Upper lobe of left lung (tissue), 6 donors: ENCODE data around the gene HOXD10. TPM values are rescaled to one million over a fixed set of nuclear protein-coding genes. Genes with fewer than 3 reads are reported as not detected.
A peak's percentile ranks its signal among the peaks of the same experiment; 100 is the strongest.

ENCODE experiments used
- ATAC-seq, 2 donors: fragments of 200-7000 bp; cut with Tn5 transposase; one replicate each; pipeline ENCODE4 v1.9.1; 2022; ENCODE audit warnings: mild to moderate bottlenecking in 2 of 2, moderate library complexity in 2 of 2; ENCODE audit not compliant: low FRiP score in 2 of 2
- DNase-seq, 2 donors: peaks; one replicate each; pipeline ENCODE4 v3.0.0-alpha.2; 2019 to 2020
- H3K27ac ChIP-seq, 4 donors: fragments of 200-600 bp; sonication (generic); one replicate each; pipeline ENCODE4 v1.5.1; 2016 to 2019
- H3K27me3 ChIP-seq, 4 donors: fragments of 200-600 bp; sonication (generic); one replicate each; pipeline ENCODE4 v1.5.1; 2017 to 2019
- H3K36me3 ChIP-seq, 4 donors: fragments of 200-600 bp; sonication (generic); one replicate each; pipeline ENCODE4 v1.5.1; 2016 to 2019
- H3K4me1 ChIP-seq, 4 donors: fragments of 200-600 bp; sonication (generic); one replicate each; pipeline ENCODE4 v1.5.1; 2018 to 2019
- H3K4me3 ChIP-seq, 4 donors: fragments of 200-600 bp; sonication (generic); one replicate each; pipeline ENCODE4 v1.5.1; 2017 to 2019; ENCODE audit warnings: mild to moderate bottlenecking in 2 of 4, moderate library complexity in 1 of 4
- H3K9me3 ChIP-seq, 4 donors: fragments of 200-600 bp; sonication (generic); one replicate each; pipeline ENCODE4 v1.5.1; 2018 to 2019
- CTCF ChIP-seq, 6 experiments: fragments of 450-650 bp in 4 of 6; fragments of 200-600 bp in 2 of 6; sonication (generic) in 2 of 6; IDR thresholded peaks; one replicate each; pipeline ENCODE4 v1.5.1; 2016 to 2019; ENCODE audit warnings: antibody characterized with exemption in 6 of 6
- EP300 ChIP-seq, 4 donors: sonication (generic); formaldehyde crosslinking; IDR thresholded peaks; one replicate each; pipeline ENCODE4 v1.5.1; 2017; ENCODE audit warnings: antibody characterized with exemption in 4 of 4, control low read depth in 2 of 4
- POLR2A ChIP-seq, 4 donors: fragments of 450-650 bp; IDR thresholded peaks; one replicate each; pipeline ENCODE4 v1.5.1; 2016 to 2017; ENCODE audit warnings: antibody characterized with exemption in 4 of 4, mild to moderate bottlenecking in 2 of 4
- POLR2AphosphoS5 ChIP-seq, 2 donors: sonication (generic); formaldehyde crosslinking; IDR thresholded peaks; one replicate each; pipeline ENCODE4 v1.5.1; 2017; ENCODE audit warnings: antibody characterized with exemption in 2 of 2
- WGBS, 2 donors: methylation state at CpG; one replicate each; pipeline ENCODE4 v1.1.5; 2017 to 2018; 5-methylcytosine and 5-hydroxymethylcytosine counted together
- total RNA-seq, 6 donors: library from RNA; depleted of rRNA in 4 of 6; stranded (reverse); fragments of >200 nt in 4 of 6; gene quantifications; one replicate each; pipeline versions ENCODE4 v1.1.0 to v1.2.1, GENCODE V29; 2016 to 2021
- donor health status: DM: no; HTN: no; CAD: no; lungs with moderate emphysema.
- donor health status: DM: no; HTN: yes; CAD: no; lungs with severe emphysema.

The HOXD10 gene
- total RNA-seq, 6 donors from 2014 or later = 0.47 to 0.55 TPM; not detected in 4

- peaks cover 0 to 5% (median 0%) of the 10 kb centered on the region in 4 donors for H3K9me3 ChIP-seq
- ATAC-seq = no peak
- DNase-seq = no peak
- H3K36me3 ChIP-seq = no peaks in the 10 kb centered on the region
- H3K27ac ChIP-seq = no peak overlapping the region
- WGBS, 2 donors = 8 to 11% methylated on average over 14 to 15 of the region's 34 CpGs
- peaks cover 1 to 84% (median 59%) of the 10 kb centered on the region in 4 donors for H3K27me3 ChIP-seq
- H3K4me1 ChIP-seq = peaks cover 16 to 35% (median 23%) of the 10 kb centered on the region in 4 donors
- H3K4me3 ChIP-seq = no peak overlapping the region
- TF ChIP-seq EP300 (IDR thresholded peaks at IDR 0.05) (no peak), CTCF (IDR thresholded peaks at IDR 0.05) (no peak), POLR2A (IDR thresholded peaks at IDR 0.05) (no peak), POLR2AphosphoS5 (IDR thresholded peaks at IDR 0.05) (no peak)
Measured at GRCh38 chr2:176124110-176124946, 7.8 kb downstream of the HOXD10 start.

GRCh38 chr2:176124947-176125771 lies 8.6 kb downstream of the HOXD10 start:
- Histone ChIP-seq H3K4me3 (no peak overlapping the region), H3K27ac (no peak overlapping the region), H3K4me1 (peaks cover 21 to 43% (median 30%) of the 10 kb centered on the region in 4 donors), H3K9me3 (peaks cover 0 to 5% (median 0%) of the 10 kb centered on the region in 4 donors), H3K27me3 (peaks cover 1 to 85% (median 63%) of the 10 kb centered on the region in 4 donors), H3K36me3 (no peaks in the 10 kb centered on the region)
- WGBS, 2 donors = 21 to 33% methylated on average over 7 to 9 of the region's 9 CpGs
- no peak for TF ChIP-seq CTCF (IDR thresholded peaks at IDR 0.05)
- DNase-seq (no peak), ATAC-seq (no peak)

GRCh38 chr2:176125772-176126054 lies 9.1 kb downstream of the HOXD10 start:
- peaks cover 0 to 5% (median 0%) of the 10 kb centered on the region in 4 donors for H3K9me3 ChIP-seq
- ATAC-seq = no peak
- H3K36me3 ChIP-seq = no peaks in the 10 kb centered on the region
- H3K4me3 ChIP-seq = no peak overlapping the region
- peaks cover 26 to 49% (median 35%) of the 10 kb centered on the region in 4 donors for H3K4me1 ChIP-seq
- peaks cover 0 to 86% (median 63%) of the 10 kb centered on the region in 4 donors for H3K27me3 ChIP-seq
- 16 to 26% methylated on average over 6 of the region's 6 CpGs for WGBS, 2 donors
- DNase-seq = no peak
- H3K27ac ChIP-seq = no peak overlapping the region
- TF ChIP-seq POLR2AphosphoS5 (IDR thresholded peaks at IDR 0.05) (no peak), POLR2A (IDR thresholded peaks at IDR 0.05) (no peak), CTCF (IDR thresholded peaks at IDR 0.05) (no peak), EP300 (IDR thresholded peaks at IDR 0.05) (no peak)

GRCh38 chr2:176126929-176127773 lies 10.6 kb downstream of the HOXD10 start:
- no peaks in the 10 kb centered on the region for H3K9me3 ChIP-seq
- 4 to 5% methylated on average over 13 of the region's 13 CpGs for WGBS, 2 donors
- peaks cover 0 to 85% (median 58%) of the 10 kb centered on the region in 4 donors for H3K27me3 ChIP-seq
- no peaks in the 10 kb centered on the region for H3K36me3 ChIP-seq
- ATAC-seq (no peak), DNase-seq (no peak)
- no peak overlapping the region for H3K27ac ChIP-seq
- no peak overlapping the region for H3K4me3 ChIP-seq
- peaks cover 29 to 42% (median 34%) of the 10 kb centered on the region in 4 donors for H3K4me1 ChIP-seq
- TF ChIP-seq POLR2AphosphoS5 (IDR thresholded peaks at IDR 0.05) (no peak), EP300 (IDR thresholded peaks at IDR 0.05) (no peak), CTCF (IDR thresholded peaks at IDR 0.05) (peak; percentile 57 to 86 (median 81))
